GM12878 (cell line): ENCODE measurements around the gene IL1RAPL1. TPM values are rescaled to one million over a fixed set of nuclear protein-coding genes. Genes with fewer than 3 reads are reported as not detected.

ENCODE experiments used
- ATAC-seq: fragments of 200-7000 bp; cut with Tn5 transposase; 3 replicates; pipeline ENCODE4 v1.9.1; 2020; ENCODE audit warnings: mild to moderate bottlenecking, moderate library complexity
- BruUV-seq: library from RNA; stranded (reverse); fragments of 400-500 nt; replicated peaks from 2 replicates; lab custom pipeline; 2021; lab: Mats Ljungman, UMichigan
- CTCF ChIA-PET: fragments of 300-600 bp; sonication (Branson Sonifier 250); formaldehyde crosslinking; extraction: SDS; loops from one replicate; lab custom pipeline; 2021; ENCODE audit warnings: inconsistent platforms; lab: Yijun Ruan, JAX
- POLR2A ChIA-PET: fragments of 350-600 bp; formaldehyde crosslinking; extraction: SDS; loops from one replicate; lab custom pipeline; 2021; ENCODE audit warnings: inconsistent platforms; lab: Charles Lee
- RAD21 ChIA-PET: fragments of 300-600 bp; sonication (Branson Sonifier 250); formaldehyde crosslinking; loops from one replicate; lab custom pipeline; 2023; ENCODE audit warnings: antibody characterized with exemption; ENCODE audit not compliant: unreplicated experiment; lab: Charles Lee
- SMC1A ChIA-PET: fragments of 300-600 bp; sonication (Branson Sonifier 250); formaldehyde crosslinking; loops from one replicate; lab custom pipeline; 2023; ENCODE audit not compliant: unreplicated experiment, uncharacterized antibody; lab: Charles Lee
- DNase-seq: peaks from one replicate; pipeline ENCODE4 v3.0.0-alpha.2; 2011; ENCODE audit warnings: low read depth, low spot score
- FAIRE-seq: peaks from 3 replicates; lab custom pipeline; 2011; peaks lifted over from hg19 to GRCh38; lab: Jason Lieb, UNC
- H2AFZ ChIP-seq: 2 replicates; pipeline ENCODE4 v1.6.0; 2011; ENCODE audit warnings: low read depth, low read length, control low read depth; ENCODE audit not compliant: control insufficient read depth
- H3K27ac ChIP-seq: 2 replicates; pipeline ENCODE4 v1.5.1; 2011; ENCODE audit warnings: control low read depth; ENCODE audit not compliant: control insufficient read depth, insufficient read depth
- H3K27me3 ChIP-seq, 2 experiments: replicated peaks in 1 of 2; 2 replicates each; pipeline versions ENCODE4 v1.6.0 to v1.6.1; 2011; ENCODE audit warnings: low read length in 1 of 2; ENCODE audit not compliant: control insufficient read depth in 2 of 2, insufficient read depth in 2 of 2
- H3K36me3 ChIP-seq, 2 experiments: 2 replicates each; pipeline ENCODE4 v1.5.1; 2011; ENCODE audit warnings: low read length in 1 of 2; ENCODE audit not compliant: control insufficient read depth in 2 of 2, insufficient read depth in 2 of 2
- H3K4me1 ChIP-seq: 2 replicates; pipeline ENCODE4 v1.6.1; 2011; ENCODE audit warnings: mild to moderate bottlenecking, low read length, moderate library complexity, mixed read lengths; ENCODE audit not compliant: control insufficient read depth, insufficient read depth
- H3K4me2 ChIP-seq: 2 replicates; pipeline ENCODE4 v1.6.0; 2011; ENCODE audit warnings: control low read depth; ENCODE audit not compliant: control insufficient read depth, insufficient read depth
- H3K4me3 ChIP-seq: fragments of 200-600 bp; sonication (generic); 2 replicates; pipeline ENCODE4 v1.5.1; 2016
- H3K79me2 ChIP-seq: 2 replicates; pipeline ENCODE4 v1.6.0; 2011; ENCODE audit warnings: low read length; ENCODE audit not compliant: control insufficient read depth, insufficient read depth
- H3K9ac ChIP-seq: 2 replicates; pipeline ENCODE4 v1.8.0; 2011; ENCODE audit warnings: low read length, control low read depth, mixed read lengths; ENCODE audit not compliant: control insufficient read depth, insufficient read depth
- H3K9me3 ChIP-seq: replicated peaks from 3 replicates; pipeline ENCODE4 v1.5.1; 2011; ENCODE audit warnings: mild to moderate bottlenecking, low read length; ENCODE audit not compliant: control insufficient read depth, insufficient read depth
- H4K20me1 ChIP-seq: 2 replicates; pipeline ENCODE4 v1.6.0; 2011; ENCODE audit not compliant: control insufficient read depth, insufficient read depth
- BCL3 ChIP-seq: IDR thresholded peaks from 2 replicates; pipeline ENCODE4 v1.6.1; 2011; ENCODE audit warnings: borderline replicate concordance, low read depth, mild to moderate bottlenecking, moderate library complexity, low read length; ENCODE audit not compliant: insufficient read depth, poor library complexity, severe bottlenecking
- CEBPB ChIP-seq, 2 experiments: fragments of 150-350 bp in 1 of 2; IDR thresholded peaks; 2 replicates each; pipeline ENCODE4 v1.6.1; 2012 to 2014; ENCODE audit warnings: low read depth in 2 of 2, low read length in 2 of 2, borderline replicate concordance in 1 of 2, inconsistent platforms in 1 of 2
- DPF2 ChIP-seq: fragments of 450-650 bp; IDR thresholded peaks from 2 replicates; pipeline ENCODE4 v1.6.1; 2017; ENCODE audit warnings: mild to moderate bottlenecking
- E2F8 ChIP-seq: fragments of 450-650 bp; IDR thresholded peaks from 2 replicates; pipeline ENCODE4 v1.6.1; 2018; ENCODE audit warnings: mild to moderate bottlenecking, low read depth, moderate library complexity; ENCODE audit not compliant: partially characterized antibody
- EZH2 ChIP-seq: IDR thresholded peaks from 2 replicates; pipeline ENCODE4 v1.6.1; 2012; ENCODE audit warnings: low read depth, mild to moderate bottlenecking, control low read depth, inconsistent platforms, low read length, borderline replicate concordance; ENCODE audit not compliant: control insufficient read depth
- FOXM1 ChIP-seq: IDR thresholded peaks from 2 replicates; pipeline ENCODE4 v1.6.1; 2012; ENCODE audit warnings: low read depth, mild to moderate bottlenecking, inconsistent platforms, low read length, moderate library complexity
- ZBTB11 ChIP-seq: fragments of 450-650 bp; formaldehyde crosslinking; IDR thresholded peaks from 2 replicates; pipeline ENCODE4 v1.5.0; 2022; ENCODE audit warnings: mild to moderate bottlenecking, missing genetic modification characterization
- ZBTB4 ChIP-seq: fragments of 450-650 bp; formaldehyde crosslinking; IDR thresholded peaks from 2 replicates; pipeline ENCODE4 v1.4.0; 2022; ENCODE audit warnings: mild to moderate bottlenecking, moderate library complexity
- WGBS: methylation state at CpG from one replicate; pipeline ENCODE4 v1.1.6; 2016; ENCODE audit warnings: low lambda C conversion rate; ENCODE audit not compliant: insufficient replicate concordance, insufficient coverage; ENCODE audit errors: missing lambda C conversion rate; 5-methylcytosine and 5-hydroxymethylcytosine counted together
- in situ Hi-C: fragments of 300-500 bp; cut with MboI; formaldehyde crosslinking; loops from 9 replicates; pipeline ENCODE4 v1.14.3; 2018; ENCODE audit warnings: mixed read lengths
- intact Hi-C: fragments of 100-400 bp; cut with micrococcal nuclease; formaldehyde crosslinking; loops from one replicate; pipeline ENCODE4 v1.14.2; 2022; ENCODE audit not compliant: unreplicated experiment
- polyA plus RNA-seq, 11 experiments: library from polyadenylated mRNA; depleted of rRNA in 4 of 11; unstranded in 6 of 11; stranded (reverse) in 5 of 11; fragments of >200 nt; fragmentation: Nextera tagmentation in 4 of 11; fragmentation: Illumina TruSeq in 1 of 11; extraction: Ambion mirVana in 4 of 11; extraction: Trizol in 1 of 11; gene quantifications; 1 replicate in 1 of 11; 2 replicates in 10 of 11; pipeline versions ENCODE4 v1.2.1 to v1.2.3, GENCODE V29; 2011 to 2016; ENCODE audit warnings: inconsistent platforms in 2 of 11, missing spikeins in 2 of 11, low read depth in 1 of 11
- total RNA-seq, 4 experiments: library from RNA; depleted of rRNA in 3 of 4; stranded (reverse); fragments of >200 nt in 3 of 4; fragmentation: Illumina TruSeq in 1 of 4; extraction: Trizol in 1 of 4; gene quantifications; 2 replicates each; pipeline versions ENCODE4 v1.2.1 to v1.2.3, GENCODE V29; 2013 to 2021

Gene IL1RAPL1
- total and polyA plus RNA-seq, 10 of the 15 experiments (the other 5 are each of a cell fraction or from before 2014, with no cell fraction given), result not detected

- TF ChIP-seq ZBTB4 (CRISPR knock-in tag) (no peak), DPF2 (no peak), ZBTB11 (CRISPR knock-in tag) (no peak)
Measured at GRCh38 chrX:29826742-29827141, 1239.5 kb downstream of the IL1RAPL1 start (continued).

DNA sequence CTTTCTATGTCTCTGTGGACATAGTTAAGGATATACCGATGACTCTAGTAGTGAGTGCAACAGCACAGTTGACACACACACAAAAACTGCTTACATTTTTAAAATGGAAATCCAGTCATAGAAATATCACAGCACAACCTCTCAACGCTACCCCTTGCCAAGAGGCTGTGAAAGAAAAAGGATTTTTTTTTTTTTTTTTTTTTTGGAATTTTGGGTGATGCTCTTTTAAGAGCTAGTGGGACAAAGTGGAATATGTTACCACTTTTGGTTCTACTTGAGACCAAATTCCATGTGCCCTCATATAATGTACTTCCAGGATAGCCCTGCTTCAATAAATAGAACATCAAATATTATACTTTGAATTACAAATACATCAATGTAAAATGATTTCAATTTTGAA lies 1247.1 kb downstream of the IL1RAPL1 start:
- CTCF ChIA-PET, result interaction anchor here (1.5 kb wide), 1 partner anchor 15 kb away, joined by 4 read pairs; no protein-coding TSS in a partner anchor
- Histone ChIP-seq H3K79me2 (no peaks in the 10 kb centered on the region), H3K4me1 (no peaks in the 10 kb centered on the region), H3K36me3 (no peaks in the 10 kb centered on the region), H3K9ac (no peak overlapping the region), H3K27me3 (no peaks in the 10 kb centered on the region; a peak in 1 of 4 replicates), H2AFZ (no peak overlapping the region), H3K4me3 (no peak overlapping the region), H3K4me2 (no peak overlapping the region), H4K20me1 (no peaks in the 10 kb centered on the region), H3K27ac (no peak overlapping the region), H3K9me3 (no peaks in the 10 kb centered on the region; the same call in 2 of the 3 replicates)
- FAIRE-seq (no peak), ATAC-seq (no peak), DNase-seq (no peak)
- RAD21 ChIA-PET, result no interaction called here
- POLR2A ChIA-PET, result no interaction called here
- BruUV-seq, result no TSS peak
- in situ Hi-C loops (no loop called here), intact Hi-C loops (no loop called here)
- SMC1A ChIA-PET, result interaction anchor here (0.6 kb wide), 1 partner anchor 1499 kb away, joined by 3 read pairs; no protein-coding TSS in a partner anchor
- 46% methylated on average over 2 of the region's 2 CpGs for WGBS
- TF ChIP-seq EZH2, result no peak
- TF ChIP-seq BCL3, result no peak
- TF ChIP-seq FOXM1, result no peak
- TF ChIP-seq CEBPB (IDR thresholded peaks at IDR 0.05; ENCODE audit: borderline replicate concordance in 1 of 2, low read depth in 2 of 2, low read length in 2 of 2), result no peak
- TF ChIP-seq E2F8, result no peak
